ENCODE data around the gene ISCU. TPM values are rescaled to one million over a fixed set of nuclear protein-coding genes. Genes with fewer than 3 reads are reported as not detected.

ISCU gene
- total and polyA plus RNA-seq, 2 donors (not counting 1 experiment from before 2014, with no cell fraction given) = 127 to 313 TPM

- no peaks in the 10 kb centered on the region for H3K9me3 ChIP-seq (ENCODE audit: control insufficient read depth, insufficient read depth, low read depth, low read length)
- H3K79me2 ChIP-seq (ENCODE audit: control insufficient read depth, insufficient read depth, low read length) = peaks cover 38% of the 10 kb centered on the region
- H3K9ac ChIP-seq (ENCODE audit: insufficient read depth, low read length) = no peak overlapping the region
- peak overlapping the region; percentile 80 to 96 (median 86) for H3K4me3 ChIP-seq (replicated peaks in 1 of 4; ENCODE audit: control extremely low read depth in 1 of 4, insufficient read depth in 1 of 4, low read depth in 3 of 4, low read length in 4 of 4)
- H3K4me2 ChIP-seq (ENCODE audit: extremely low read depth, insufficient read depth, low read length) = peak overlapping the region; percentile 70
- no peak overlapping the region for H2AFZ ChIP-seq (ENCODE audit: low read length)
- DNase-seq (ENCODE audit: low read depth in 2 of 2) = no peak
- peaks cover 28% of the 10 kb centered on the region for H3K36me3 ChIP-seq (ENCODE audit: control insufficient read depth, insufficient read depth, low read length)
- H3K27ac ChIP-seq (ENCODE audit: insufficient read depth, low read length) = no peak overlapping the region
- TF ChIP-seq CTCF (conservative IDR thresholded peaks at IDR 0.05 in 1 of 2, IDR thresholded peaks at IDR 0.05 in 1 of 2; ENCODE audit: low read depth in 1 of 2, low read length in 2 of 2) (no peak), EZH2 (IDR thresholded peaks at IDR 0.05; ENCODE audit: low read length, missing control alignments) (no peak)
- H4K20me1 ChIP-seq (ENCODE audit: control insufficient read depth, extremely low read depth, insufficient read depth, low read length) = no peaks in the 10 kb centered on the region
- H3K27me3 ChIP-seq (ENCODE audit: control insufficient read depth, insufficient read depth, low read length) = no peaks in the 10 kb centered on the region
- peaks cover 16% of the 10 kb centered on the region for H3K4me1 ChIP-seq (ENCODE audit: control insufficient read depth, extremely low read depth, insufficient read depth, low read length)
These were observed 1.4 kb downstream of the ISCU start for GRCh38 chr12:108563804-108564151.

GRCh38 chr12:108564724-108565123 lies 2.3 kb downstream of the ISCU start:
- Histone ChIP-seq H3K4me2 (ENCODE audit: extremely low read depth, insufficient read depth, low read length) (no peak overlapping the region), H3K79me2 (ENCODE audit: control insufficient read depth, insufficient read depth, low read length) (peaks cover 30% of the 10 kb centered on the region), H2AFZ (ENCODE audit: low read length) (no peak overlapping the region), H3K27ac (ENCODE audit: insufficient read depth, low read length) (no peak overlapping the region), H3K36me3 (ENCODE audit: control insufficient read depth, insufficient read depth, low read length) (peaks cover 28% of the 10 kb centered on the region), H3K9ac (ENCODE audit: insufficient read depth, low read length) (no peak overlapping the region), H3K4me1 (ENCODE audit: control insufficient read depth, extremely low read depth, insufficient read depth, low read length) (peaks cover 14% of the 10 kb centered on the region), H4K20me1 (ENCODE audit: control insufficient read depth, extremely low read depth, insufficient read depth, low read length) (no peaks in the 10 kb centered on the region), H3K9me3 (ENCODE audit: control insufficient read depth, insufficient read depth, low read depth, low read length) (no peaks in the 10 kb centered on the region), H3K4me3 (replicated peaks in 1 of 4; ENCODE audit: control extremely low read depth in 1 of 4, insufficient read depth in 1 of 4, low read depth in 3 of 4, low read length in 4 of 4) (no peak overlapping the region), H3K27me3 (ENCODE audit: control insufficient read depth, insufficient read depth, low read length) (no peaks in the 10 kb centered on the region)
- DNase-seq (ENCODE audit: low read depth in 2 of 2) = no peak
- no peak for TF ChIP-seq CTCF (conservative IDR thresholded peaks at IDR 0.05 in 1 of 2, IDR thresholded peaks at IDR 0.05 in 1 of 2; ENCODE audit: low read depth in 1 of 2, low read length in 2 of 2)
- TF ChIP-seq EZH2 (IDR thresholded peaks at IDR 0.05; ENCODE audit: low read length, missing control alignments) = no peak

GRCh38 chr12:108565146-108565545 lies 2.8 kb downstream of the ISCU start:
- TF ChIP-seq EZH2 (IDR thresholded peaks at IDR 0.05; ENCODE audit: low read length, missing control alignments) (no peak), CTCF (conservative IDR thresholded peaks at IDR 0.05 in 1 of 2, IDR thresholded peaks at IDR 0.05 in 1 of 2; ENCODE audit: low read depth in 1 of 2, low read length in 2 of 2) (no peak)
- H3K4me1 ChIP-seq (ENCODE audit: control insufficient read depth, extremely low read depth, insufficient read depth, low read length) = peaks cover 13% of the 10 kb centered on the region
- H3K27ac ChIP-seq (ENCODE audit: insufficient read depth, low read length) = no peak overlapping the region
- H4K20me1 ChIP-seq (ENCODE audit: control insufficient read depth, extremely low read depth, insufficient read depth, low read length) = no peaks in the 10 kb centered on the region
- H3K36me3 ChIP-seq (ENCODE audit: control insufficient read depth, insufficient read depth, low read length) = peaks cover 28% of the 10 kb centered on the region
- peaks cover 25% of the 10 kb centered on the region for H3K79me2 ChIP-seq (ENCODE audit: control insufficient read depth, insufficient read depth, low read length)
- DNase-seq (ENCODE audit: low read depth in 2 of 2) = no peak
- H3K4me3 ChIP-seq (replicated peaks in 1 of 4; ENCODE audit: control extremely low read depth in 1 of 4, insufficient read depth in 1 of 4, low read depth in 3 of 4, low read length in 4 of 4) = no peak overlapping the region
- H3K27me3 ChIP-seq (ENCODE audit: control insufficient read depth, insufficient read depth, low read length) = no peaks in the 10 kb centered on the region
- no peaks in the 10 kb centered on the region for H3K9me3 ChIP-seq (ENCODE audit: control insufficient read depth, insufficient read depth, low read depth, low read length)
- no peak overlapping the region for H3K9ac ChIP-seq (ENCODE audit: insufficient read depth, low read length)
- H3K4me2 ChIP-seq (ENCODE audit: extremely low read depth, insufficient read depth, low read length) = no peak overlapping the region
- no peak overlapping the region for H2AFZ ChIP-seq (ENCODE audit: low read length)

Data from fibroblast of lung (primary cell).